ENCODE data around the gene RAD51B. TPM values are rescaled to one million over a fixed set of nuclear protein-coding genes. Genes with fewer than 3 reads are reported as not detected.

The RAD51B gene
- total RNA-seq, 1 donor from 2014 or later, result 2.5 TPM

- no peak for ATAC-seq (ENCODE audit: poor library complexity)
- intact Hi-C loops (cut with DNase I), result no loop called here
- DNase-seq, result no peak
These were observed 1.5 kb downstream of the RAD51B start for GRCh38 chr14:67821121-67821520.

DNA sequence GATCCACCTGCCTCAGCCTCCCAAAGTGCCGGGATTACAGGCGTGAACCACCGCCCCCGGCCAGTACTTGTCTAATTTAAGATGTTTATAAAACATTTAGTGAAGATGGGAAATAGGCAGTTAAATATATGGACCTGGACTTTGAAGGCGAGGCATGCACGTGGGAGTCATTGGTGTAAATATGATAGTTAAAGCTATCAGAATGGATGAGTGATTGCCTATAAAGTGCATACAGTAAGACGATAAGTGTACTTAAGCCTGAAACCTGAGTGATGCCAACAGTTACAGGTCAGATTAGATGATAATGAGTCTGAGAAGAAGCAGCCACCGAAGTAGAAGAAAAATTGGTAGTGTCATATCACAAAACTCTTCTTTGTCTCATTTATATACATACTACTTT lies 11.5 kb downstream of the RAD51B start:
- ATAC-seq (ENCODE audit: poor library complexity), result no peak
- intact Hi-C loops (cut with DNase I), result loop anchor here (10.0 kb wide), 1 partner anchor 994 kb away; no protein-coding TSS in a partner anchor
- no peak for DNase-seq

GRCh38 chr14:67833403-67833802 lies 13.8 kb downstream of the RAD51B start:
- intact Hi-C loops (cut with DNase I), result loop anchor here (10.0 kb wide), 1 partner anchor 991 kb away; no protein-coding TSS in a partner anchor
- ATAC-seq (ENCODE audit: poor library complexity) (no peak), DNase-seq (no peak)

DNA sequence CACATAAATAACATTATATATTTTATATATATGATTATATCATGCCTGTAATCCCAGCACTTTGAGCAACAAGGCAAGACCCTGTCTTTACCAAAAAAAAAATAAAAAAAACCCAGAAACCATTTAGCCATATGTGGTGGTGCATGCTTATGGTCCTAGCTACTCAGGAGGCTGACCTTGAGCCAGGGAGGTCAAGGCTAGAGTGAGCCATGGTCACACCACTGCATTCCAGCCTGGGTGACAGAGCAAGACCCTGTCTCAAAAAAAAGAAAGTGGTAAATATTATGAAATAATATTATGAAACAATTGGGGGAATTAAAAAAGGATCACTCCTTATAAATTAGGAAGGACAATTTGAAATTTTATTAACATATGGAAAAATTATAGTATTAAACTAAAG lies 16.0 kb downstream of the RAD51B start:
- DNase-seq (no peak), ATAC-seq (ENCODE audit: poor library complexity) (no peak)
- intact Hi-C loops (cut with DNase I), result loop anchor here (10.0 kb wide), 1 partner anchor 989 kb away; no protein-coding TSS in a partner anchor

DNA sequence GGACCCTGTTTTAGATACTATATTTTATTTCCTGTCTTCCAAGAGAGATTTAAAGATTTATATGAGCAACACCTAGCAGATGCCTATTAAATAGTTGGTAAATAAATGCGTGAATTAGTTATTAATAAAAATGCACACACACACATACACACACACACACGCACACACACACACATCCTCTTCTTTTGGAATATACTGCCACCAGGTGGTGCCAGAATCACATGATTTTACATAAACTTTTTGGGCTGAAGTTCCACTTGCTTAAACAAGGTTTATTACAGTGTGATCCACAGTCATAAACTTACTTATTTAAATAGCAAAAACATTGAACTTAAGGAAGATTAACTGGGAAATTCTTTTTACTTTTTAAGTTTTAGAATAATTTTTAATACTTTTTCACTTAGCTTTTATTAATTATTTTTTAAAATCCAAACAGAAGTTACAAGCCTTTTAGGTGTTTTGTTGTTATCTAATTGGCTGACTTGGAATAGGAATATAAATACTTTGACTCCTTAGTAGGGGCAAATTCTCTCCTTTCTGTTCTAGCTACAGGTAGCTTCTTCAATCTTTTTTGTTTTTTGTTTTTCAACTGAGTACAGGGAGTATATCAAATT lies 17.5 kb downstream of the RAD51B start:
- intact Hi-C loops (cut with DNase I), result loop anchor here (10.0 kb wide), 1 partner anchor 988 kb away; no protein-coding TSS in a partner anchor
- DNase-seq, result no peak
- no peak for ATAC-seq (ENCODE audit: poor library complexity)

GRCh38 chr14:67846029-67846610 lies 26.5 kb downstream of the RAD51B start:
- DNase-seq (no peak), ATAC-seq (ENCODE audit: poor library complexity) (no peak)
- intact Hi-C loops (cut with DNase I), result no loop called here

DNA sequence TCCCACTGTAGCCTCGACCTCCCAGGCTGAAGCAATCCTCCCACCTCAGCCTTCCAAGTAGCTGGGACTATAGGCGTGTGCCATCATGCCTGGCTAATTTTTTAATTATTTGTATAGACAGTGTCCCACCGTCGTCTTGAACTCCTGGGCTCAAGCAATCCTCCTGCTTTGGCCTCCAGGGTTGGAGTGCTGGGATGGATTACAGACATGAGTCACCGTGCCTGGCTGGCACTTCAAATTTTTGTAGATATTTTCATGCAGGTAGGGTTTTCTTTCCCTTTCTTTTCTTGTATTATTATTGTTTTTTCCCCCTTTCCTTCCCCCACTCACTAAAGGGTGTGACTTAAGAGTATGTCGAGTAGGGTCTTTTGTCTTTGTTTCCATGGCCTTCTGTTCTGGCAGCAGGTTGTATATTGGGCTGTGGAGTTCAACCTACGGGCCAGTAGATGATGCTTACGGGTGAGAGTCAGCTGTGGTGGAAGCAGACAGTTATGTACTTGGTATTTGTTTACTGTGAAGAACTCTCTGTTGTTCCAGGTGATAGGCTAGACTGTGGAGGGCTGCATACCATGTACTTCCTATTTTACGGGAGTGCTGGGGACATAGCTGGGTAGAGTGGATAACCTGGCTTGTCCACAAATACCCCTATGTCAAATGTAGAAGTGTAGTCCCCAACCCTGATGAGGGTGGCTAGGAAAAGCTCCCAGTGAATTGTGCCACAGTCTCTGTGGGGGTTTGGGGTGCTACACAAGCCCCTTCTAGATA lies 30.7 kb downstream of the RAD51B start:
- intact Hi-C loops (cut with DNase I), result no loop called here
- ATAC-seq (ENCODE audit: poor library complexity), result no peak
- DNase-seq, result no peak

GRCh38 chr14:67851785-67852410 lies 32.3 kb downstream of the RAD51B start:
- DNase-seq (no peak), ATAC-seq (ENCODE audit: poor library complexity) (no peak)
- intact Hi-C loops (cut with DNase I), result no loop called here

- intact Hi-C loops (cut with DNase I), result no loop called here
- ATAC-seq (ENCODE audit: poor library complexity) (no peak), DNase-seq (no peak)
These were observed 33.5 kb downstream of the RAD51B start for GRCh38 chr14:67852926-67853604.

DNA sequence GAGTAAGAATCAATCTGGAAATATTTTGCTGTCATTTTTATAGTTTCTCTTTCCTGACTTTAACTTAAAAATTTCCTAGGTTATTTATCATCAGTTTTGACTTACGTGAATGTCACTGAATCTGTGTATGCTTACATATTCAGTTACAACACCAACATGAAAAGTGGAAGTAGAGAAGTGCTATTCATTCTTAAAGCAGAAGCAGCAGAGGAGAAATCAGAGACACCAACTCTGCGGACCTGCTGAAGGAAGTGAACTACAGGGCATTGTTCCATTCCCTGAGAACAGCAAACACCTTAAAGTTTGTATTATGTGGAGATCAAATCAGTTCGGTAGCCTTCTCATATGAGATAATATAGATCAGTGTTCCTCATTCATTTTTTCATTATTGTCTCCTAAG lies 34.1 kb downstream of the RAD51B start:
- intact Hi-C loops (cut with DNase I), result no loop called here
- no peak for DNase-seq
- no peak for ATAC-seq (ENCODE audit: poor library complexity)

DNA sequence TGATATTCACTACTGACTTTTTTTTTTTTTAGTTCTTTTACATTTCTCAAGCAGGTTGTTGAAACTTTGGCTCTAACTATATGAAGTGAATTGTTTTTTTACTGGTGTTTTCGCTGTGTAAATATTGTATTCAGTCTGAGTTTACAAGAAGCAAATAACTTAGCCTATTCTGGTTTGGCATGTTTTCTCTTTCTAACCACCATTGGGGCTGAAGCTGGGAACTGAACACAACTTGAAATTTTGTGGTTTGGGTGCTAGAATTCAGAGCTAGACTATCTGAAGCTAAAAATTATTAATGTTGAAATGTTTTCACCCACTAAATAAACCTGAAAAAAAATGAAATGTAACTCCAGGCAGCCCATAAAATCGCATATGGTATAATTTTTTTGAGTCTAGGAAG lies 37.2 kb downstream of the RAD51B start:
- ATAC-seq (ENCODE audit: poor library complexity), result no peak
- intact Hi-C loops (cut with DNase I), result no loop called here
- DNase-seq, result no peak

DNA sequence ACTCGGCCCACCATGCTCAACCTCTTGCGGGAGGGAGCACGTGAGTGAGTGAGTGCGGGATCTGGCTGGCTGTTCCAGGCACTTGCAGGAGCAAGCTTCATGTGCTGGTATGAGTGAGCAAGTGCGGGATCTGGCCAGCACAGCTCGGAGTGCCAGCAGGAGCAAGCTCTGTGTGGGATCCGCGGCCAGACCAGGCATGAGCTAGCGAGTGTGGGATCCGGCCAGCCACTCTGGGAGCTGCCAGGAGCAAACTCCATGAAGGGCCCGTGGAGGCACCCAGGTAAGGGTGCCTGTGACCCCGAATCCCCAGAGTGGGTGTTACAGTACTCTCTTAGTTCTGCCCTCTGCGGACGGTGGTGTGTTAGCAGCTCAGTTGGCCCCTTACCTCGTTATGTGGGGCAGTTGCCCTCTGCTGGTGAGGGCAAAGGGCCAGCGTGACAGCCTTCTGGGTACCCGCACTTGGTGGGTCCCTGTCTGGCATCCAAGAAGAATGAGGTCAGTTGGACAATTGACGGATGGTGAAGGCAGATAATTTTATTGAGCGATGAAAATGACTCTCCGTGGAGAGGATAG lies 38.3 kb downstream of the RAD51B start:
- ATAC-seq (ENCODE audit: poor library complexity), result no peak
- intact Hi-C loops (cut with DNase I), result no loop called here
- no peak for DNase-seq

GRCh38 chr14:67859169-67859749 lies 39.7 kb downstream of the RAD51B start:
- intact Hi-C loops (cut with DNase I), result no loop called here

GRCh38 chr14:67863223-67863622 lies 43.6 kb downstream of the RAD51B start:
- ATAC-seq (ENCODE audit: poor library complexity) (no peak), DNase-seq (no peak)
- intact Hi-C loops (cut with DNase I), result no loop called here

More at GRCh38 chr14:67859169-67859749, 39.7 kb downstream of the RAD51B start:
- DNase-seq, result no peak
- ATAC-seq (ENCODE audit: poor library complexity), result no peak

GRCh38 chr14:67875175-67876006 lies 55.8 kb downstream of the RAD51B start:
- intact Hi-C loops (cut with DNase I), result no loop called here
- DNase-seq (no peak), ATAC-seq (ENCODE audit: poor library complexity) (no peak)

GRCh38 chr14:67879026-67879425 lies 59.4 kb downstream of the RAD51B start:
- intact Hi-C loops (cut with DNase I), result no loop called here
- DNase-seq, result no peak

GRCh38 chr14:67881225-67881624 lies 61.6 kb downstream of the RAD51B start:
- ATAC-seq (ENCODE audit: poor library complexity), result no peak
- no peak for DNase-seq
- intact Hi-C loops (cut with DNase I), result no loop called here

More at GRCh38 chr14:67879026-67879425, 59.4 kb downstream of the RAD51B start:
- ATAC-seq (ENCODE audit: poor library complexity), result no peak

Data from Right ventricle myocardium superior (tissue), 1 donor.